Kidney epithelial cell (primary cell): ENCODE data around the gene DHX8. TPM values are rescaled to one million over a fixed set of nuclear protein-coding genes. Genes with fewer than 3 reads are reported as not detected.
"Not testable (repeated sequence)": the region's sequence is repeated elsewhere in the genome, so short reads cannot be mapped to it uniquely, and the experiment has no call there.

Experiments
- DNase-seq: peaks from one replicate; pipeline ENCODE4 v3.0.0-alpha.2; 2010; ENCODE audit warnings: low read depth
- H3K27me3 ChIP-seq: 2 replicates; pipeline ENCODE4 v1.6.0; 2011; ENCODE audit warnings: low read length; ENCODE audit not compliant: control insufficient read depth, insufficient read depth
- H3K36me3 ChIP-seq: 2 replicates; pipeline ENCODE4 v1.5.1; 2011; ENCODE audit warnings: low read length; ENCODE audit not compliant: control insufficient read depth, insufficient read depth
- H3K4me3 ChIP-seq: 2 replicates; pipeline ENCODE4 v1.5.1; 2011; ENCODE audit warnings: low read depth, mild to moderate bottlenecking, control low read depth, low read length
- CTCF ChIP-seq: IDR thresholded peaks from 2 replicates; pipeline ENCODE4 v1.5.1; 2011; ENCODE audit warnings: mild to moderate bottlenecking, moderate library complexity, low read length, control low read depth, inconsistent platforms; ENCODE audit not compliant: insufficient read depth, poor library complexity, severe bottlenecking
- total RNA-seq: library from RNA; depleted of rRNA; stranded (reverse); fragments of >200 nt; gene quantifications from 2 replicates; pipeline ENCODE4 v1.2.3, GENCODE V29; 2015

DHX8 gene
- total RNA-seq, 1 donor from 2014 or later, result 29.9 TPM

DNA sequence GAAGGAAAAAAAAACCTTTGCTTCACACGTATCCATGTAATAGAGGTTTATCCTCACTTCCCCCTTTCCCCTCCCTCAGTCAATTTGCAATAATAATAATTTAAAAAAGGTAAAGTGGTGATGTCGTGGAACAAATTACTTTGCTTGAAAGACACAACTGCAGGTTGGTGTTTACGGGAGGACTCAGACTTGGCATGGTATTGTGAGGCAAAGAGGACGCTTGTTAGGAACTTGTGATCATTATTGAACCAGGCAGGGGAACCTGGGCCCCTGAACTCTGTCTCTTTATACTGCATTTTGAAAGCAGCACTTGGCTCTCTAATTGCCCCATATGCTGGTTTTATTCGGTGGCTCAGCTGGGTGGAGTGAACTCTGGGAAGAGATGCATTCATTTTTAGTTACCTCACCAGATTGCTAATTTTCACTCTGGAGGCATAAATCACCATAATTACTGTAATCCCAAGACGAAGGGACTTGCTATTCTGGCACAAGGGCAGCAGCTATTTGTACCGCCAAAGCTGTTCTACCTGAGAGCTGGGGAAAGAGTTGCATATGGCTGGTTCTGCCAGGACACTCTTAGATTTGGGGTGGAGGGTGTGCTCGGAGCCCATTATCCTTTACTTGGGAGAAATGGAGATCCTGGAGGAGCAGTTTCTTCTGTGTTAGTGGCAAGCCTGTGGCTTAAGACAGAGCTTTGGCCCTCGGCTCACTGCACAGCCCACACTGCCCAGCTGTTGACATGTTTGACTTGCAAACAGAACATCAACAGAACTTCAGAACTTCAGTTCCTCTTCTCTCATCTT is 5.7 kb upstream of the DHX8 start:
- Histone ChIP-seq H3K4me3 (no peak overlapping the region), H3K27me3 (no peaks in the 10 kb centered on the region), H3K36me3 (no peaks in the 10 kb centered on the region)
- TF ChIP-seq CTCF, result no peak
- DNase-seq, result no peak

GRCh38 chr17:43479948-43480347 is 3.8 kb upstream of the DHX8 start:
- Histone ChIP-seq H3K4me3 (no peak overlapping the region), H3K27me3 (no peaks in the 10 kb centered on the region), H3K36me3 (no peaks in the 10 kb centered on the region)
- DNase-seq, result no peak
- no peak for TF ChIP-seq CTCF

DNA sequence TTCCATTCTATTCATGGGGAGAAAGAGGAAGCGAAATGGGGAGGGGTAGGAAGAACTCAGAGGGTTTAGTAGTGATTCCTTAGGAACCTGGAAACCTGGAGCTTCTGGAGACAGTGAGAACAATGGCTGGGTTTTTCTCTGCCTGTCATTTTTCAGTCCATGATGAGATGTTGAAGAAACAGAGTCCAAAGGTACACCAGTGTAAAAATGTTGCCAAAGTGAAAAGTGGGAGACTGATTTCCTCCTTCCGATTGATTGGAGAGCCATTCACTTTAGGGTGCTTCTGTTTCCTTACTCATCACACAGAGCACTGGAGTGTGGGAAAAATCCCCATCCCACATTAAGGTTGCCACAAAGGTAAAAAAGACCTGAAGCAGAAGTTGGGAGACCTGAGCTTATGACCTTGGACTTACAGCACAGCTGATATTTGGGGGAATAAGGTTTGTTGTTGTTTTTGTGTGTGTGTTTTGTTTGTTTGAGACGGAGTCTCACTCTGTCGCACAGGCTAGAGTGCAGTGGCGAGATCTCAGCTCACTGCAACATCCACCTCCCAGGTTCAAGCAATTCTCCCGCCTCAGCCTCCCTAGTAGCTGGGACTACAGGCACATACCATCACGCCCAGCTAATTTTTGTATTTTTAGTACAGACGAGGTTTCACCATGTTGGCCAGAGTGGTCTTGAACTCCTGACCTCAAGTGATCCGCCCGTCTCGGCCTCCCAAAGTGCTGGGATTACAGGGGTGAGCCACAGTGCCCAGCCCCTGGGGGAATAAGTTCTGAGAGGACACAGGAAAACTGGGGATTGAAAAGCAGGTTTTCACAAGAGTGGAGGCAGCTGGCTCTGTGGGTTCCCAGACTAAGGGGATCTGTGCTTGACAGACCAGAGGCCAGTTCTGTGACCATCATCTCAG is 1.4 kb upstream of the DHX8 start:
- Histone ChIP-seq H3K27me3 (no peaks in the 10 kb centered on the region), H3K36me3 (no peaks in the 10 kb centered on the region), H3K4me3 (no peak overlapping the region)
- DNase-seq, result no peak
- TF ChIP-seq CTCF, result no peak

DNA sequence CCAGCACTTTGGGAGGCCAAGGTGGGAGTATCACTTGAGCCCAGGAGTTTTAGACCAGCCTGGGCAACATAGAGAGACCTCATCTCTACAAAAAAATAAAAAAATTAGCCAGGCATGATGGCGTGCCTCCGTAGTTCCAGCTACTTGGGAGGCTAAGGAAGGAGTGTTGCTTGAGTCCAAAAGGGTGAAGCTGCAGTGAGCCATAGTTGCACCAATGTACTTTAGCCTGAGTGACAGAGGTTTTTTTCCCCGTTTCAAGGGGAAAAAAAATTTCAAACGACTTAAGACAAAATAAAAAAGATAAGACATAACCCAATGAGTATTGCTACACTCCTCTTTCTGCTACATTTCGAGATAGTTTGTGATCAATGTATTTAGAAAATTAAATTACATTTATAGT is 6.8 kb downstream of the DHX8 start:
- no peak for TF ChIP-seq CTCF
- peaks cover 6% of the 10 kb centered on the region for H3K36me3 ChIP-seq
- no peaks in the 10 kb centered on the region for H3K27me3 ChIP-seq
- no peak overlapping the region for H3K4me3 ChIP-seq
- no peak for DNase-seq

DNA sequence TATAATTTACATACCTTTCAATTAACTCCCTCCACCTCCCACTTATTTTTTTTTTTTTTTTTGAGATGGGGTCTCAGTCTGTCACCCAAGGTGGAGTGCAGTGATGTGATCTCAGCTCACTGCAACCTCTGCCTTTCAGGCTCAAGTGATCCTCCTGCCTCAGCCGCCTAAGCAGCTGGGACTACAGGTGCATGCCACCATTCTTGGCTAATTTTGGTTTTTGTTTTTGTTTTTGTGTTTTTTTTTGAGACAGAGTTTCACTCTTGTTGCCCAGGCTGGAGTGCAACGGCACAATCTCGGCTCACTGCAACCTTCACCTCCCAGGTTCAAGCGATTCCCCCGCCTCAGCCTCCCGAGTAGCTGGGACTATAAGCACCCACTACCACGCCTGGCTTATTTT is 25.7 kb downstream of the DHX8 start:
- H3K36me3 ChIP-seq, H3K4me3 ChIP-seq, DNase-seq, H3K27me3 ChIP-seq: not testable (repeated sequence)

DNA sequence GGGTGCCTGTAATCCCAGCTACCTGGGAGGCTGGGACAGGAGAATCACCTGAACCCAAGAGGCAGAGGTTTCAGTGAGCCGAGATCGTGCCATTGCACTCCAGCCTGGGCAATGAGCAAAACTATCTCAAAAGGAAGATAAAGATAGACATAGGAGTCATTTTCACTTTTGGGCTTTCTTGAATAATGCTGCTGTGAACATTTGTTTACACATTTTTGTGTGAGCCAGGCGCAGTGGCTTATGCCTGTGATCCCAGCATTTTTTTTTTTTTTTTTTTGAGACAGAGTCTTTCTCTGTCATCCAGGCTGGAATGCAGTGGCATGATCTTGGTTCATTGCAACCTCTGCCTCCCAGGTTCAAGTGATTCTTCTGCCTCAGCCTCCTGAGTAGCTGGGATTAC is 27.4 kb downstream of the DHX8 start:
- DNase-seq, H3K27me3 ChIP-seq, H3K36me3 ChIP-seq, H3K4me3 ChIP-seq: not testable (repeated sequence)

DNA sequence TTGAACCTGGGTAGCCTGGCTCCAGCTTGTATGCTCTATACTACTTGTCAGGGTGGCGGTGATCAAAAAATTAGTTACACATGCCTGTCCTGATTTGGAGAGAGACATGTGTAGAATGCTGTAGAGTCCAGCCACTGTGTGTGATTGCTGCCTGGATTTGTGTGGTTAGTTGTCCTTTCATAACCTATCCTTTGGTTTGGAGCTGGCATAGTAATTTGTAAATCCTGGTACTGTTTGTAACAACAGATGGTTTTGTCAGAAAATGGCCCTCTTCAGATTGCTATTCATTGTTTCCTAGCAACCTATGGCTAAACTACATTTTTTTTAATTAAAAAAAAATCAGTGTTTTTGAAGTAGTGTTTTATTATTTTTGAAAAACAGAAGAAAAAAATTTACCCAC is 31.9 kb downstream of the DHX8 start:
- no peak overlapping the region for H3K4me3 ChIP-seq
- TF ChIP-seq CTCF, result no peak
- H3K36me3 ChIP-seq, result peaks cover 1% of the 10 kb centered on the region
- DNase-seq, result no peak
- no peaks in the 10 kb centered on the region for H3K27me3 ChIP-seq
